Measurements from ENCODE around the gene HOXC11. TPM values are rescaled to one million over a fixed set of nuclear protein-coding genes. Genes with fewer than 3 reads are reported as not detected.

The HOXC11 gene
- total RNA-seq, 4 donors from 2014 or later = not detected

- H3K4me1 ChIP-seq = peaks cover 0 to 27% (median 16%) of the 10 kb centered on the region in 3 donors
- H3K4me3 ChIP-seq = no peak overlapping the region
- H3K27me3 ChIP-seq = peaks cover 100% of the 10 kb centered on the region
- WGBS, 2 donors (ENCODE audit: low coverage in 1 of 2) = 5% methylated on average over 12 to 17 of the region's 17 CpGs
- TF ChIP-seq POLR2AphosphoS5 (IDR thresholded peaks at IDR 0.05) = no peak
- TF ChIP-seq CTCF (IDR thresholded peaks at IDR 0.05) = no peak
- no peak for TF ChIP-seq POLR2A (IDR thresholded peaks at IDR 0.05)
- TF ChIP-seq EP300 (IDR thresholded peaks at IDR 0.05) = no peak
- ATAC-seq = no peak
- no peak overlapping the region for H3K27ac ChIP-seq
- H3K9me3 ChIP-seq = no peaks in the 10 kb centered on the region
- H3K36me3 ChIP-seq = no peaks in the 10 kb centered on the region
These were observed 10.6 kb downstream of the HOXC11 start for GRCh38 chr12:53983568-53983949.

- H3K36me3 ChIP-seq = no peaks in the 10 kb centered on the region
- TF ChIP-seq EP300 (IDR thresholded peaks at IDR 0.05) (no peak), POLR2AphosphoS5 (IDR thresholded peaks at IDR 0.05) (no peak), CTCF (IDR thresholded peaks at IDR 0.05) (no peak), POLR2A (IDR thresholded peaks at IDR 0.05) (no peak)
- WGBS, 2 donors (ENCODE audit: low coverage in 1 of 2) = 5 to 7% methylated on average over 15 to 16 of the region's 30 CpGs
- no peak for ATAC-seq
- peaks cover 0 to 30% (median 16%) of the 10 kb centered on the region in 3 donors for H3K4me1 ChIP-seq
- no peak overlapping the region for H3K4me3 ChIP-seq
- no peaks in the 10 kb centered on the region for H3K9me3 ChIP-seq
- peaks cover 100% of the 10 kb centered on the region for H3K27me3 ChIP-seq
- no peak overlapping the region for H3K27ac ChIP-seq
These were observed 11.1 kb downstream of the HOXC11 start for GRCh38 chr12:53983950-53984572.

DNA sequence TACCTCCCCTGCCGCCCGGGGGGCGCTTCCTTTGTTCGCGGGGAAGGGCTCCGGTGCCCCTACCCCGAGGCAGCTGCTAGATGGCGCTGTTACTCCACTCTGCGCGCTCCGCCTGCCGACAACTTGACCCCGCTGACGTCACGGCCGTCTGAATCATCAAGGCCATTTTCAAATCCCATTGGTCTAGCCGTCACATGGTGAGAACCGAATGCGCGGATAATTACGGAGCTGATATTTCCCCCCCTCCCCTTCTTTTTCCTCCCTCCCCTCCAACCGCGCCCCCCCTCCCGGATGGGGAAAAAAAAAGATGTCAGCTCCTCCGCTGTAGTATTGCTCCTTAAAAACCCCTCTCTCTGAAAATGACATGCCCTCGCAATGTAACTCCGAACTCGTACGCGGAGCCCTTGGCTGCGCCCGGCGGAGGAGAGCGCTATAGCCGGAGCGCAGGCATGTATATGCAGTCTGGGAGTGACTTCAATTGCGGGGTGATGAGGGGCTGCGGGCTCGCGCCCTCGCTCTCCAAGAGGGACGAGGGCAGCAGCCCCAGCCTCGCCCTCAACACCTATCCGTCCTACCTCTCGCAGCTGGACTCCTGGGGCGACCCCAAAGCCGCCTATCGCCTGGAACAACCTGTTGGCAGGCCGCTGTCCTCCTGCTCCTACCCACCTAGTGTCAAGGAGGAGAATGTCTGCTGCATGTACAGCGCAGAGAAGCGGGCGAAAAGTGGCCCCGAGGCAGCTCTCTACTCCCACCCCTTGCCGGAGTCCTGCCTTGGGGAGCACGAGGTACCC is 12.2 kb downstream of the HOXC11 start, which contains the start of gene HOXC10:
HOXC10 (plus strand) TSS at position 246 of the 791 bp plus-strand sequence; CDS start at position 360, 114 bp downstream.
- Histone ChIP-seq H3K27ac (no peak within 1 kb of the TSS), H3K9me3 (no peaks in the 10 kb centered on the region), H3K27me3 (peaks cover 100% of the 10 kb centered on the region), H3K4me3 (peak within 1 kb of the TSS in 1 of 2 donors; percentile 28), H3K4me1 (peaks cover 0 to 36% (median 16%) of the 10 kb centered on the region in 3 donors), H3K36me3 (no peaks in the 10 kb centered on the region)
- WGBS, 2 donors (ENCODE audit: low coverage in 1 of 2) = 1% methylated on average over 15 of the region's 55 CpGs; no CpG with 5 or more reads in 1 of the 2 donors
- ATAC-seq = peak; percentile 78
- TF ChIP-seq POLR2A (IDR thresholded peaks at IDR 0.05) = no peak
- no peak for TF ChIP-seq POLR2AphosphoS5 (IDR thresholded peaks at IDR 0.05)
- peak in 3 of 4 experiments; percentile 26 to 70 (median 44) for TF ChIP-seq CTCF (IDR thresholded peaks at IDR 0.05)

- no CpG with 5 or more reads among the region's 21 CpGs for WGBS, 2 donors (ENCODE audit: low coverage in 1 of 2)
- Histone ChIP-seq H3K27ac (no peak overlapping the region), H3K9me3 (no peaks in the 10 kb centered on the region), H3K27me3 (peaks cover 100% of the 10 kb centered on the region), H3K36me3 (no peaks in the 10 kb centered on the region), H3K4me1 (peaks cover 0 to 36% (median 16%) of the 10 kb centered on the region in 3 donors), H3K4me3 (peak overlapping the region in 1 of 2 donors; percentile 10)
- no peak for ATAC-seq
- no peak for TF ChIP-seq POLR2A (IDR thresholded peaks at IDR 0.05)
- no peak for TF ChIP-seq CTCF (IDR thresholded peaks at IDR 0.05)
- TF ChIP-seq POLR2AphosphoS5 (IDR thresholded peaks at IDR 0.05) = no peak
- no peak for TF ChIP-seq EP300 (IDR thresholded peaks at IDR 0.05)
These were observed 12.7 kb downstream of the HOXC11 start for GRCh38 chr12:53985692-53985993.

Measured in gastroesophageal sphincter (tissue), 4 donors.